OCI-LY3 (cell line): ENCODE results near the gene HBG2.

Experiments used
- H2AFZ ChIP-seq: fragments of 200-600, 300-600 bp; shearing (Covaris generic); 2 replicates; pipeline ENCODE4 v1.6.0; 2014; ENCODE audit warnings: antibody characterized with exemption, low read depth, low read length
- H3K27ac ChIP-seq: fragments of 200-600, 300-600 bp; sonication (generic); 2 replicates; pipeline ENCODE4 v1.5.1; 2014; ENCODE audit warnings: mild to moderate bottlenecking, low read length, moderate library complexity, mixed read lengths
- H3K27me3 ChIP-seq: fragments of 200-600, 300-600 bp; sonication (generic); 2 replicates; pipeline ENCODE4 v1.6.1; 2014; ENCODE audit warnings: low read depth, low read length, mixed read lengths
- H3K36me3 ChIP-seq: fragments of 200-600, 300-600 bp; sonication (generic); replicated peaks from 2 replicates; pipeline ENCODE3; 2014; ENCODE audit warnings: low read depth, low read length, mixed read lengths
- H3K4me1 ChIP-seq: fragments of 300-600, 200-600 bp; sonication (generic); 2 replicates; pipeline ENCODE4 v1.6.1; 2014; ENCODE audit warnings: low read length, mixed read lengths
- H3K4me2 ChIP-seq: fragments of 200-600, 300-600 bp; sonication (generic); 2 replicates; pipeline ENCODE4 v1.6.1; 2014; ENCODE audit warnings: low read length, mixed read lengths
- H3K4me3 ChIP-seq: fragments of 300-600, 200-600 bp; sonication (generic); 2 replicates; pipeline ENCODE4 v1.5.1; 2014; ENCODE audit warnings: antibody characterized with exemption, mild to moderate bottlenecking, low read length, moderate library complexity
- H3K79me2 ChIP-seq: fragments of 300-600, 200-600 bp; shearing (Covaris generic); 2 replicates; pipeline ENCODE4 v1.6.1; 2014; ENCODE audit warnings: mild to moderate bottlenecking, low read length, mixed read lengths
- H3K9ac ChIP-seq: fragments of 300-600, 200-600 bp; shearing (Covaris generic); 2 replicates; pipeline ENCODE4 v1.6.0; 2014; ENCODE audit warnings: mild to moderate bottlenecking, low read length, moderate library complexity
- H3K9me3 ChIP-seq: fragments of 200-600, 300-600 bp; shearing (Covaris generic); 2 replicates; pipeline ENCODE4 v1.6.1; 2014; ENCODE audit warnings: low read length, mixed read lengths; ENCODE audit not compliant: insufficient read depth
- H4K20me1 ChIP-seq: fragments of 200-600, 300-600 bp; sonication (generic); 2 replicates; pipeline ENCODE4 v1.6.1; 2016; ENCODE audit warnings: low read length, mixed read lengths; ENCODE audit not compliant: insufficient read depth
- EZH2phosphoT487 ChIP-seq: fragments of 200-600 bp; shearing (Covaris generic); IDR thresholded peaks from 2 replicates; pipeline ENCODE4 v1.6.1; 2018; ENCODE audit warnings: antibody characterized with exemption, mixed run types, low read depth
- TF ChIP-seq, protein P1 (sequence below): fragments of 200-600, 300-600 bp; sonication (generic); IDR thresholded peaks from 2 replicates; pipeline ENCODE4 v1.5.1; 2014; ENCODE audit warnings: antibody characterized with exemption, low read length, low read depth

HBG2 gene

DNA sequence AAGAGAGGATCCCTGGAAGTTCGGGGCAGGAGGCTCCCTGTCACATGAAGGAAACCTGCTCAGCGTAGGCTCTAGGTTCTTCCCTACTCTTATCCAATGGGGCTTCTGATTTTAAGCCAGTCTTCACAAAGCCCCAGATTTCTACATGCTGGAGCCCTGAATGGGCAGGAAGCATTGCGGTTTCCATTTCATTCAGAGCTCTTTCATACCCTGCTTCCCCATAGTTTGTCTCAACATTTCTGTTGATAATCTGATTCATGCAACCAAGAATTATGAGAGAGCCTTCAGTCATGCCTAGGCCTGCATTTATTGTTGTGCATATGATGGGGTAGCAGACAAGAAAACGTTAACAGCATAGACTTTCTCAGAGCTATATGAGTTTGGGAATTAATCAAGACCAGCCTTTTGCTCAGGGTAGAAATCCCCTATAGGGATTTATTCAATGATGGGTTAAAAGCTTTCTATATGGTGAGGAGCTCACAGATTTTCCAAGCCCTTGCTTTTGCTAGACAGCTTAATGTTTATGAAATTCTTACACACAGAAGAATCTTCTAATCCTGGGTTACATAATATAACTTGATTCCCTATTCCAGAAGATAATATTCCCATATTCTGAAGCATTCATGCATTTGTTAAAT is 31.2 kb upstream of the HBG2 start:
- Histone ChIP-seq H3K27ac (no peak overlapping the region), H3K9me3 (no peaks in the 10 kb centered on the region), H3K9ac (no peak overlapping the region), H3K4me3 (no peak overlapping the region), H3K4me2 (no peak overlapping the region), H2AFZ (no peak overlapping the region), H3K36me3 (no peaks in the 10 kb centered on the region), H4K20me1 (no peaks in the 10 kb centered on the region), H3K79me2 (no peaks in the 10 kb centered on the region), H3K4me1 (peaks cover 5% of the 10 kb centered on the region), H3K27me3 (no peaks in the 10 kb centered on the region)
- TF ChIP-seq, protein P1, sequence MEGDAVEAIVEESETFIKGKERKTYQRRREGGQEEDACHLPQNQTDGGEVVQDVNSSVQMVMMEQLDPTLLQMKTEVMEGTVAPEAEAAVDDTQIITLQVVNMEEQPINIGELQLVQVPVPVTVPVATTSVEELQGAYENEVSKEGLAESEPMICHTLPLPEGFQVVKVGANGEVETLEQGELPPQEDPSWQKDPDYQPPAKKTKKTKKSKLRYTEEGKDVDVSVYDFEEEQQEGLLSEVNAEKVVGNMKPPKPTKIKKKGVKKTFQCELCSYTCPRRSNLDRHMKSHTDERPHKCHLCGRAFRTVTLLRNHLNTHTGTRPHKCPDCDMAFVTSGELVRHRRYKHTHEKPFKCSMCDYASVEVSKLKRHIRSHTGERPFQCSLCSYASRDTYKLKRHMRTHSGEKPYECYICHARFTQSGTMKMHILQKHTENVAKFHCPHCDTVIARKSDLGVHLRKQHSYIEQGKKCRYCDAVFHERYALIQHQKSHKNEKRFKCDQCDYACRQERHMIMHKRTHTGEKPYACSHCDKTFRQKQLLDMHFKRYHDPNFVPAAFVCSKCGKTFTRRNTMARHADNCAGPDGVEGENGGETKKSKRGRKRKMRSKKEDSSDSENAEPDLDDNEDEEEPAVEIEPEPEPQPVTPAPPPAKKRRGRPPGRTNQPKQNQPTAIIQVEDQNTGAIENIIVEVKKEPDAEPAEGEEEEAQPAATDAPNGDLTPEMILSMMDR: no peak
- no peak for TF ChIP-seq EZH2phosphoT487

GRCh38 chr11:5284637-5285036 is 30.1 kb upstream of the HBG2 start:
- Histone ChIP-seq H3K4me2 (no peak overlapping the region), H2AFZ (no peak overlapping the region), H4K20me1 (no peaks in the 10 kb centered on the region), H3K9ac (no peak overlapping the region), H3K27me3 (no peaks in the 10 kb centered on the region), H3K9me3 (no peaks in the 10 kb centered on the region), H3K79me2 (no peaks in the 10 kb centered on the region), H3K27ac (no peak overlapping the region), H3K4me3 (no peak overlapping the region), H3K36me3 (no peaks in the 10 kb centered on the region), H3K4me1 (peaks cover 15% of the 10 kb centered on the region)
- TF ChIP-seq, protein P1: no peak
- TF ChIP-seq EZH2phosphoT487: no peak

- Histone ChIP-seq H3K4me2 (no peak overlapping the region), H3K27me3 (no peaks in the 10 kb centered on the region), H3K27ac (no peak overlapping the region), H3K79me2 (no peaks in the 10 kb centered on the region), H3K36me3 (no peaks in the 10 kb centered on the region), H3K4me1 (peaks cover 15% of the 10 kb centered on the region), H3K4me3 (no peak overlapping the region), H3K9me3 (no peaks in the 10 kb centered on the region), H3K9ac (no peak overlapping the region), H4K20me1 (no peaks in the 10 kb centered on the region), H2AFZ (no peak overlapping the region)
- TF ChIP-seq EZH2phosphoT487: no peak
- TF ChIP-seq, protein P1: no peak
These were observed 29.3 kb upstream of the HBG2 start for GRCh38 chr11:5283882-5284281.

DNA sequence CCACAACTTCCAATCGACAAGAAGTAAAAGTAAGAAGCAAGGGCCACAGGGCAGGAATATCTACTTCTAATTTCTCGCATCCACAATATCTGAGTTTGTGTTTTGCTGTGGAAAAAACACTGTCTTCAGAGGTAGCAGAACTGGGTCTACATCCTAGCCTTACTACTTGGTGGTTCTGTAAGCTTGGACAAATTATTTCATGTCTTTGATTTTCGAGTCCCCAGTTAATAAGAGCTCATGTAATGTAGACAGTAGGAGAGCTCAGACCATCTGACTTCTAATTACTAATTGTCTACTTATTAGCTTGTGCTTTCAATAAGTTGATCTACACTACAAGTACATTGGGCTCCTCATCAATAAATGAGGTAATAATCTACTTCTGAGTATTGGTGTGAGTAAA is 28.5 kb upstream of the HBG2 start:
- TF ChIP-seq EZH2phosphoT487: no peak
- TF ChIP-seq, protein P1: no peak
- no peak overlapping the region for H2AFZ ChIP-seq
- H3K36me3 ChIP-seq: no peaks in the 10 kb centered on the region
- no peaks in the 10 kb centered on the region for H3K79me2 ChIP-seq
- H3K4me1 ChIP-seq: peaks cover 16% of the 10 kb centered on the region
- no peaks in the 10 kb centered on the region for H3K27me3 ChIP-seq
- H3K9me3 ChIP-seq: no peaks in the 10 kb centered on the region
- no peak overlapping the region for H3K27ac ChIP-seq
- H3K4me3 ChIP-seq: no peak overlapping the region
- no peak overlapping the region for H3K9ac ChIP-seq
- no peak overlapping the region for H3K4me2 ChIP-seq
- no peaks in the 10 kb centered on the region for H4K20me1 ChIP-seq
